ENCODE data around the gene FGF10.

The FGF10 gene

GRCh38 chr5:44334622-44335021, 54.6 kb downstream of the FGF10 start:
- no peaks in the 10 kb centered on the region for H3K9me3 ChIP-seq
- no peaks in the 10 kb centered on the region for H3K36me3 ChIP-seq
- H3K4me1 ChIP-seq: peaks cover 0 to 8% (median 0%) of the 10 kb centered on the region in 4 donors
- DNase-seq: no peak
- intact Hi-C loops (cut with DNase I; ENCODE audit: low total_unique reads): no loop called here
- H3K27me3 ChIP-seq: no peaks in the 10 kb centered on the region
- no peak for TF ChIP-seq CTCF (IDR thresholded peaks at IDR 0.05)
- no peak overlapping the region for H3K4me3 ChIP-seq
- no peak overlapping the region for H3K27ac ChIP-seq

- no peak overlapping the region for H3K4me3 ChIP-seq
- TF ChIP-seq CTCF (IDR thresholded peaks at IDR 0.05): peak; percentile 48 to 56
- no peak for DNase-seq
- no peaks in the 10 kb centered on the region for H3K27me3 ChIP-seq
- H3K9me3 ChIP-seq: no peaks in the 10 kb centered on the region
- no peaks in the 10 kb centered on the region for H3K36me3 ChIP-seq
- peaks cover 0 to 8% (median 0%) of the 10 kb centered on the region in 4 donors for H3K4me1 ChIP-seq
- intact Hi-C loops (cut with DNase I; ENCODE audit: low total_unique reads): no loop called here
- H3K27ac ChIP-seq: no peak overlapping the region
Observed at GRCh38 chr5:44332285-44332971, 56.8 kb downstream of the FGF10 start.

- TF ChIP-seq CTCF (IDR thresholded peaks at IDR 0.05): no peak
- Histone ChIP-seq H3K27ac (no peak overlapping the region), H3K9me3 (no peaks in the 10 kb centered on the region), H3K36me3 (no peaks in the 10 kb centered on the region), H3K4me3 (no peak overlapping the region), H3K27me3 (no peaks in the 10 kb centered on the region), H3K4me1 (peaks cover 0 to 8% (median 0%) of the 10 kb centered on the region in 4 donors)
- DNase-seq: no peak
- intact Hi-C loops (cut with DNase I; ENCODE audit: low total_unique reads): no loop called here
Observed at GRCh38 chr5:44331471-44332050, 57.7 kb downstream of the FGF10 start.

- intact Hi-C loops (cut with DNase I; ENCODE audit: low total_unique reads): loop anchor here (2.0 kb wide), 1 partner anchor 701 kb away; no protein-coding TSS in a partner anchor
- Histone ChIP-seq H3K27ac (no peak overlapping the region), H3K36me3 (no peaks in the 10 kb centered on the region), H3K9me3 (no peaks in the 10 kb centered on the region), H3K4me3 (no peak overlapping the region), H3K4me1 (peaks cover 0 to 8% (median 0%) of the 10 kb centered on the region in 4 donors), H3K27me3 (no peaks in the 10 kb centered on the region)
- DNase-seq: no peak
- TF ChIP-seq CTCF (IDR thresholded peaks at IDR 0.05): no peak
Observed at GRCh38 chr5:44329716-44330115, 59.5 kb downstream of the FGF10 start.

- Histone ChIP-seq H3K27me3 (no peaks in the 10 kb centered on the region), H3K4me1 (no peaks in the 10 kb centered on the region), H3K9me3 (no peaks in the 10 kb centered on the region), H3K4me3 (no peak overlapping the region), H3K36me3 (no peaks in the 10 kb centered on the region), H3K27ac (no peak overlapping the region)
- no peak for TF ChIP-seq CTCF (IDR thresholded peaks at IDR 0.05)
- intact Hi-C loops (cut with DNase I; ENCODE audit: low total_unique reads): no loop called here
- no peak for DNase-seq
Observed at GRCh38 chr5:44321144-44321725, 68.0 kb downstream of the FGF10 start.

All from tibial artery (tissue), 4 donors.